Thyroid gland (tissue), 4 donors: Measurements from ENCODE around the gene KNG1. TPM values are rescaled to one million over a fixed set of nuclear protein-coding genes. Genes with fewer than 3 reads are reported as not detected.

Experiments used
- DNase-seq, 2 donors: peaks; one replicate each; pipeline ENCODE4 v3.0.0-alpha.2; 2019
- H3K27ac ChIP-seq, 3 donors: fragments of 200-600 bp; sonication (generic); 1 replicate in 2 of 3; 2 replicates in 1 of 3; pipeline ENCODE4 v1.5.1; 2016 to 2019; ENCODE audit warnings: mild to moderate bottlenecking in 1 of 3, moderate library complexity in 1 of 3
- H3K27me3 ChIP-seq: fragments of 200-600 bp; sonication (generic); one replicate; pipeline ENCODE4 v1.5.1; 2019
- H3K36me3 ChIP-seq, 2 donors: fragments of 200-600 bp; sonication (generic); one replicate each; pipeline ENCODE4 v1.5.1; 2016 to 2019
- H3K4me1 ChIP-seq, 2 donors: fragments of 200-600 bp; sonication (generic); one replicate each; pipeline ENCODE4 v1.5.1; 2017 to 2019
- H3K4me3 ChIP-seq, 3 donors: fragments of 200-600 bp; sonication (generic); replicated peaks in 1 of 3; 1 replicate in 2 of 3; 2 replicates in 1 of 3; pipeline ENCODE4 v1.5.1; 2016; ENCODE audit warnings: mild to moderate bottlenecking in 1 of 3
- H3K9me3 ChIP-seq: fragments of 200-600 bp; sonication (generic); one replicate; pipeline ENCODE4 v1.5.1; 2017
- CTCF ChIP-seq, 6 experiments: fragments of 200-600 bp in 3 of 6; fragments of 450-650 bp in 3 of 6; sonication (generic) in 3 of 6; IDR thresholded peaks; one replicate each; pipeline ENCODE4 v1.5.1; 2016 to 2019; ENCODE audit warnings: antibody characterized with exemption in 6 of 6, mild to moderate bottlenecking in 2 of 6, inconsistent platforms in 1 of 6, moderate library complexity in 1 of 6
- POLR2A ChIP-seq, 2 donors: fragments of 450-650 bp; IDR thresholded peaks; one replicate each; pipeline ENCODE4 v1.6.1; 2017; ENCODE audit warnings: antibody characterized with exemption in 2 of 2, mild to moderate bottlenecking in 2 of 2, moderate library complexity in 1 of 2
- WGBS, 2 donors: methylation state at CpG; one replicate each; pipeline ENCODE4 v1.1.5; 2017; 5-methylcytosine and 5-hydroxymethylcytosine counted together
- intact Hi-C: fragments of 100-400 bp; cut with DNase I; formaldehyde crosslinking; loops from one replicate; pipeline ENCODE4 v1.15.1; 2023
- total RNA-seq, 4 donors: library from RNA; depleted of rRNA; stranded (reverse); fragments of >200 nt; gene quantifications; one replicate each; pipeline ENCODE4 v1.2.3, GENCODE V29; 2016

Gene KNG1
- total RNA-seq, 4 donors from 2014 or later = not detected

GRCh38 chr3:186786922-186787321, 69.8 kb downstream of the KNG1 start:
- 79 to 83% methylated on average over 3 of the region's 3 CpGs for WGBS, 2 donors
- peak overlapping the region in 1 of 3 donors; percentile 19 for H3K27ac ChIP-seq
- no peaks in the 10 kb centered on the region for H3K27me3 ChIP-seq
- H3K36me3 ChIP-seq = peaks cover 55 to 61% of the 10 kb centered on the region in 2 donors
- no peak for DNase-seq
- no peak overlapping the region for H3K4me3 ChIP-seq
- H3K9me3 ChIP-seq = no peaks in the 10 kb centered on the region
- intact Hi-C loops = no loop called here
- TF ChIP-seq CTCF (IDR thresholded peaks at IDR 0.05) = no peak
- TF ChIP-seq POLR2A (IDR thresholded peaks at IDR 0.05) = no peak
- H3K4me1 ChIP-seq = peaks cover 33 to 37% of the 10 kb centered on the region in 2 donors

GRCh38 chr3:186787642-186788481, 70.7 kb downstream of the KNG1 start:
- Histone ChIP-seq H3K27ac (no peak overlapping the region), H3K36me3 (peaks cover 55 to 61% of the 10 kb centered on the region in 2 donors), H3K9me3 (no peaks in the 10 kb centered on the region), H3K27me3 (no peaks in the 10 kb centered on the region), H3K4me3 (no peak overlapping the region), H3K4me1 (peaks cover 33 to 37% of the 10 kb centered on the region in 2 donors)
- WGBS, 2 donors = 84 to 89% methylated on average over 15 of the region's 15 CpGs
- intact Hi-C loops = no loop called here
- TF ChIP-seq POLR2A (IDR thresholded peaks at IDR 0.05) (no peak), CTCF (IDR thresholded peaks at IDR 0.05) (no peak)
- DNase-seq = no peak

GRCh38 chr3:186788482-186789370, 71.6 kb downstream of the KNG1 start:
- Histone ChIP-seq H3K9me3 (no peaks in the 10 kb centered on the region), H3K36me3 (peaks cover 55 to 61% of the 10 kb centered on the region in 2 donors), H3K27me3 (no peaks in the 10 kb centered on the region), H3K4me1 (peaks cover 33 to 37% of the 10 kb centered on the region in 2 donors), H3K4me3 (no peak overlapping the region), H3K27ac (no peak overlapping the region)
- 73 to 82% methylated on average over 13 of the region's 13 CpGs for WGBS, 2 donors
- TF ChIP-seq POLR2A (IDR thresholded peaks at IDR 0.05) = no peak
- TF ChIP-seq CTCF (IDR thresholded peaks at IDR 0.05) = no peak
- DNase-seq = no peak
- intact Hi-C loops = no loop called here

GRCh38 chr3:186789554-186790260, 72.5 kb downstream of the KNG1 start:
- no peak for DNase-seq
- 67 to 84% methylated on average over 4 of the region's 4 CpGs for WGBS, 2 donors
- TF ChIP-seq POLR2A (IDR thresholded peaks at IDR 0.05) (no peak), CTCF (IDR thresholded peaks at IDR 0.05) (no peak)
- no peak overlapping the region for H3K27ac ChIP-seq
- H3K4me1 ChIP-seq = peaks cover 31 to 37% of the 10 kb centered on the region in 2 donors
- H3K36me3 ChIP-seq = peaks cover 54 to 55% of the 10 kb centered on the region in 2 donors
- H3K27me3 ChIP-seq = no peaks in the 10 kb centered on the region
- intact Hi-C loops = no loop called here
- H3K9me3 ChIP-seq = no peaks in the 10 kb centered on the region
- no peak overlapping the region for H3K4me3 ChIP-seq
